Sigmoid colon (tissue), 7 donors: Measurements from ENCODE around the gene MLIP. TPM values are rescaled to one million over a fixed set of nuclear protein-coding genes. Genes with fewer than 3 reads are reported as not detected.

Experiments
- DNase-seq: peaks from one replicate; pipeline ENCODE4 v3.0.0-alpha.2; 2019
- H3K27ac ChIP-seq, 4 donors: fragments of 200-600 bp; sonication (generic); one replicate each; pipeline ENCODE4 v1.5.1; 2016 to 2019; ENCODE audit warnings: mild to moderate bottlenecking in 1 of 4
- H3K27me3 ChIP-seq, 3 donors: fragments of 200-600 bp; sonication (generic); one replicate each; pipeline ENCODE4 v1.5.1; 2019; ENCODE audit warnings: mild to moderate bottlenecking in 1 of 3
- H3K36me3 ChIP-seq, 4 donors: fragments of 200-600 bp; sonication (generic); one replicate each; pipeline ENCODE4 v1.5.1; 2016 to 2019
- H3K4me1 ChIP-seq, 4 donors: fragments of 200-600 bp; sonication (generic); one replicate each; pipeline ENCODE4 v1.5.1; 2017 to 2019
- H3K4me3 ChIP-seq, 4 donors: fragments of 200-600 bp; sonication (generic); one replicate each; pipeline ENCODE4 v1.5.1; 2017 to 2019; ENCODE audit warnings: mild to moderate bottlenecking in 2 of 4, moderate library complexity in 1 of 4
- H3K9me3 ChIP-seq, 4 donors: fragments of 200-600 bp in 3 of 4; sonication (generic) in 3 of 4; one replicate each; pipeline versions ENCODE4 v1.5.1 to v1.6.1; 2013 to 2019
- EP300 ChIP-seq, 4 donors: sonication (generic); formaldehyde crosslinking; IDR thresholded peaks; one replicate each; pipeline ENCODE4 v1.6.1; 2017; ENCODE audit warnings: antibody characterized with exemption in 4 of 4
- POLR2A ChIP-seq, 2 donors: fragments of 450-650 bp; IDR thresholded peaks; one replicate each; pipeline ENCODE4 v1.6.1; 2016; ENCODE audit warnings: antibody characterized with exemption in 2 of 2, mild to moderate bottlenecking in 2 of 2, moderate library complexity in 2 of 2
- POLR2AphosphoS5 ChIP-seq, 4 donors: sonication (generic); formaldehyde crosslinking; IDR thresholded peaks; one replicate each; pipeline ENCODE4 v1.6.1; 2017; ENCODE audit warnings: antibody characterized with exemption in 4 of 4
- WGBS, 2 donors: extraction: QIAGEN DNeasy Blood & Tissue Kit; methylation state at CpG; one replicate each; pipeline ENCODE4 v1.1.7; 2013; 5-methylcytosine and 5-hydroxymethylcytosine counted together
- intact Hi-C: fragments of 100-400 bp; cut with DNase I; formaldehyde crosslinking; loops from one replicate; pipeline ENCODE4 v1.15.1; 2023
- polyA plus RNA-seq, 3 donors: library from polyadenylated mRNA; stranded (reverse); fragments of 200-250 nt; gene quantifications; one replicate each; pipeline ENCODE4 v1.2.3, GENCODE V29; 2013
- total RNA-seq, 4 donors: library from RNA; depleted of rRNA; stranded (reverse); fragments of >200 nt; gene quantifications; one replicate each; pipeline ENCODE4 v1.1.0, GENCODE V29; 2016
- TF ChIP-seq, protein P1 (sequence below), 4 experiments: fragments of 450-650 bp in 3 of 4; fragments of 200-600 bp in 1 of 4; IDR thresholded peaks; one replicate each; pipeline ENCODE4 v1.5.1; 2016 to 2019; ENCODE audit warnings: antibody characterized with exemption in 4 of 4, mild to moderate bottlenecking in 3 of 4, moderate library complexity in 2 of 4
- donor health status: healthy with polysubstance abuse.
- donor health status: Bipolar disorder and iron deficiency.
- donor health status: healthy.

The MLIP gene
- total and polyA plus RNA-seq, 7 donors = 0.31 to 2.8 (median 1.2) TPM; not detected in 2

GRCh38 chr6:54260025-54260424, 148.8 kb downstream of the MLIP start:
- H3K27me3 ChIP-seq = no peaks in the 10 kb centered on the region
- DNase-seq = no peak
- intact Hi-C loops = no loop called here
- no peaks in the 10 kb centered on the region for H3K9me3 ChIP-seq
- H3K27ac ChIP-seq = no peak overlapping the region
- H3K36me3 ChIP-seq = no peaks in the 10 kb centered on the region
- TF ChIP-seq POLR2AphosphoS5 (IDR thresholded peaks at IDR 0.05) = no peak
- no peak for TF ChIP-seq POLR2A (IDR thresholded peaks at IDR 0.05)
- TF ChIP-seq EP300 (IDR thresholded peaks at IDR 0.05) = no peak
- TF ChIP-seq, protein P1, sequence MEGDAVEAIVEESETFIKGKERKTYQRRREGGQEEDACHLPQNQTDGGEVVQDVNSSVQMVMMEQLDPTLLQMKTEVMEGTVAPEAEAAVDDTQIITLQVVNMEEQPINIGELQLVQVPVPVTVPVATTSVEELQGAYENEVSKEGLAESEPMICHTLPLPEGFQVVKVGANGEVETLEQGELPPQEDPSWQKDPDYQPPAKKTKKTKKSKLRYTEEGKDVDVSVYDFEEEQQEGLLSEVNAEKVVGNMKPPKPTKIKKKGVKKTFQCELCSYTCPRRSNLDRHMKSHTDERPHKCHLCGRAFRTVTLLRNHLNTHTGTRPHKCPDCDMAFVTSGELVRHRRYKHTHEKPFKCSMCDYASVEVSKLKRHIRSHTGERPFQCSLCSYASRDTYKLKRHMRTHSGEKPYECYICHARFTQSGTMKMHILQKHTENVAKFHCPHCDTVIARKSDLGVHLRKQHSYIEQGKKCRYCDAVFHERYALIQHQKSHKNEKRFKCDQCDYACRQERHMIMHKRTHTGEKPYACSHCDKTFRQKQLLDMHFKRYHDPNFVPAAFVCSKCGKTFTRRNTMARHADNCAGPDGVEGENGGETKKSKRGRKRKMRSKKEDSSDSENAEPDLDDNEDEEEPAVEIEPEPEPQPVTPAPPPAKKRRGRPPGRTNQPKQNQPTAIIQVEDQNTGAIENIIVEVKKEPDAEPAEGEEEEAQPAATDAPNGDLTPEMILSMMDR (IDR thresholded peaks at IDR 0.05) = no peak
- peaks cover 0 to 28% (median 11%) of the 10 kb centered on the region in 4 donors for H3K4me1 ChIP-seq
- H3K4me3 ChIP-seq = no peak overlapping the region

DNA sequence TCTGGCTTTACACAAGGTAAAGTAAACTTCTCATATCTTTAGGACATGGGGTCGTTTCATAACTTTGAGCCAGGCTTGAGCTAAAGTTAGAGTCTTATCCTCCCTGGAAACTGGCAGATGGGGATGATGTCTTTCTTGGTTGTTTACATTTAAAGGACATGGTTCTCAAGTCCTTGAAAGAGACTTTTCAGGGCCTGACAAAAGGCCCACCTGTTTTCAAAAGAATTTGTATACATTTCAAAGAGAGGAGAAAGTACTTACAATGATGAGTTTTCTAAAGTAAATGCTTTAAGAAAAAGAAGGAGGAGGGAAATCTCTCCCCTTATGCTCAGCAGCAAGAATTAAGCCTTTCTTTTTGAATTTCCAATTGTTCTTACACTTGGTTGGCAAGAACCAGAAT, 151.3 kb downstream of the MLIP start:
- H3K4me3 ChIP-seq = no peak overlapping the region
- H3K27ac ChIP-seq = no peak overlapping the region
- H3K9me3 ChIP-seq = no peaks in the 10 kb centered on the region
- 36 to 50% methylated on average over 1 of the region's 1 CpG for WGBS, 2 donors
- TF ChIP-seq, protein P1 (IDR thresholded peaks at IDR 0.05) = no peak
- TF ChIP-seq POLR2A (IDR thresholded peaks at IDR 0.05) = no peak
- intact Hi-C loops = no loop called here
- no peak for DNase-seq
- no peaks in the 10 kb centered on the region for H3K36me3 ChIP-seq
- peaks cover 0 to 7% (median 0%) of the 10 kb centered on the region in 4 donors for H3K4me1 ChIP-seq
- no peaks in the 10 kb centered on the region for H3K27me3 ChIP-seq

- DNase-seq = no peak
- 25 to 70% methylated on average over 2 of the region's 2 CpGs for WGBS, 2 donors
- H3K4me1 ChIP-seq = peaks cover 0 to 7% (median 0%) of the 10 kb centered on the region in 4 donors
- intact Hi-C loops = no loop called here
- H3K4me3 ChIP-seq = no peak overlapping the region
- H3K36me3 ChIP-seq = no peaks in the 10 kb centered on the region
- no peaks in the 10 kb centered on the region for H3K27me3 ChIP-seq
- TF ChIP-seq POLR2AphosphoS5 (IDR thresholded peaks at IDR 0.05) (no peak), EP300 (IDR thresholded peaks at IDR 0.05) (no peak), POLR2A (IDR thresholded peaks at IDR 0.05) (no peak)
- TF ChIP-seq, protein P1 (IDR thresholded peaks at IDR 0.05) = no peak
- H3K27ac ChIP-seq = no peak overlapping the region
- H3K9me3 ChIP-seq = no peaks in the 10 kb centered on the region
These were observed 151.7 kb downstream of the MLIP start for GRCh38 chr6:54262971-54263370.

DNA sequence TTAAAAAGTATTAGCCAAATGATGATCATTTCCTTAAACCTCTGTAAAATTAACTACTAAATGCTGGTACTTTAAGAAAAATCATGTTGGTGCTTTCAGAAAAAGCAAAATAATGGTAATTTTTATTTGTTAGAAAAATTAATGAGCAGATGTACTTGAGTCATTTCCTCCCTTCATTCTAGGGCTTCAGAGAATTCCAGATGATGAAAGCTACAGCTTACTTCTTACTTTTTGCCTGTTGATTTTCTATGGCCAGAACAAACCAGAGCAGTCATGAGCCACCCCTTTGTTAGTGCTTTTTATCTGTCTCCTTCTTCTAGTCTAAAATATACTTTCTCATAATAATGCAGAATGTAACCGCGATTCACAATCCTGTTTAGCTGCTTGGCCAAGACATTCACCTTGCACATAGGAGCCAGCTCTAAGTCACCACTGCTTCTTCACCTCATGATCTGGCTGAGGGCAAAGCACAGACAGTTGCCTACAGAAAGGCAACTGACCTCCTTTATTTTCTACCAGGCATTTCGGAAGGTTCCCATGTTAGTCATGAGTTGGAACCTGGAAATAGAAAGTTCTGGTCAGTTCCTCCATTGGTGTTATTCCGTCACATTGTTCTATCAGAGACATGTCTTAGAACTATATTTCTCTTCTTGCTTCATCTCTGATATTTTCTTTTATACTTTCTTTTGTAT, 153.5 kb downstream of the MLIP start:
- intact Hi-C loops = no loop called here
- Histone ChIP-seq H3K27me3 (no peaks in the 10 kb centered on the region), H3K27ac (no peak overlapping the region), H3K36me3 (no peaks in the 10 kb centered on the region), H3K4me1 (peaks cover 0 to 7% (median 0%) of the 10 kb centered on the region in 4 donors), H3K9me3 (no peaks in the 10 kb centered on the region), H3K4me3 (no peak overlapping the region)
- DNase-seq = no peak
- TF ChIP-seq EP300 (IDR thresholded peaks at IDR 0.05) = no peak
- TF ChIP-seq POLR2AphosphoS5 (IDR thresholded peaks at IDR 0.05) = no peak
- TF ChIP-seq, protein P1 (IDR thresholded peaks at IDR 0.05) = no peak
- no peak for TF ChIP-seq POLR2A (IDR thresholded peaks at IDR 0.05)
- WGBS, 2 donors = 96 to 97% methylated on average over 4 of the region's 4 CpGs
